Measurements from ENCODE around the gene STUM.

STUM gene

DNA sequence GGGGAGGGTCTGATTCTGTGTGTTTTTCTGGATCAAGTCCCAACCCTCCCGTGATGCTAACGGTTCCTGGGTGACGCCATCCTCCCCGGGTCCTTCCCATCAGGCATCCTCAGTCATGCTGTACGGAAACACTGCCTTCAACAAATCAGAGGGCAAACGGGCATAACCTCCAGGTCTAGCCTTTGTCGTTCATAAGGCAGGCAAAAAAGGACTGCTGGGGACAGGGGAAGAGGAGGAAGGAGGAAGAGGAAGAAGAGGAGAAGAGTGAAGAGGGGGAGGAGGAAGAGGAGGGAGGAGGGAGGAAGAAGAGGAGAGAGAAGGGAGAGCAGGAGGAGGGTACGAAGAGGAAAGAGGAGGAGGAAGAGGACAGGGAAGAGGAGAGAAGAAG lies 106.1 kb downstream of the STUM start:
- no peak for TF ChIP-seq Cebpa-rat (IDR thresholded peaks at IDR 0.05)
- H3K4me2 ChIP-seq, result peak overlapping the region in 3 of 11 experiments; percentile 80 to 87 (median 85); a peak in 11 of 22 replicates
- H3K27me3 ChIP-seq, result no peaks in the 10 kb centered on the region
- peaks cover 5 to 39% (median 23%) of the 10 kb centered on the region in 11 experiments; a peak in 17 of 22 replicates for H4K20me1 ChIP-seq
- no peaks in the 10 kb centered on the region for H3K9me3 ChIP-seq (replicated peaks in 1 of 11)
- peak overlapping the region in 9 of 11 experiments; percentile 16 to 62 (median 46); a peak in 14 of 22 replicates for H3K9ac ChIP-seq
- peak overlapping the region in 3 of 10 experiments; percentile 12 to 36 (median 13); a peak in 3 of 20 replicates for H3K4me3 ChIP-seq
- peak overlapping the region; percentile 28 to 77 (median 58); a peak in 21 of 22 replicates for H3K27ac ChIP-seq
- H3K4me1 ChIP-seq, result peaks cover 0 to 74% (median 7%) of the 10 kb centered on the region in 10 experiments; a peak in 14 of 20 replicates
- H3K36me3 ChIP-seq, result no peaks in the 10 kb centered on the region

DNA sequence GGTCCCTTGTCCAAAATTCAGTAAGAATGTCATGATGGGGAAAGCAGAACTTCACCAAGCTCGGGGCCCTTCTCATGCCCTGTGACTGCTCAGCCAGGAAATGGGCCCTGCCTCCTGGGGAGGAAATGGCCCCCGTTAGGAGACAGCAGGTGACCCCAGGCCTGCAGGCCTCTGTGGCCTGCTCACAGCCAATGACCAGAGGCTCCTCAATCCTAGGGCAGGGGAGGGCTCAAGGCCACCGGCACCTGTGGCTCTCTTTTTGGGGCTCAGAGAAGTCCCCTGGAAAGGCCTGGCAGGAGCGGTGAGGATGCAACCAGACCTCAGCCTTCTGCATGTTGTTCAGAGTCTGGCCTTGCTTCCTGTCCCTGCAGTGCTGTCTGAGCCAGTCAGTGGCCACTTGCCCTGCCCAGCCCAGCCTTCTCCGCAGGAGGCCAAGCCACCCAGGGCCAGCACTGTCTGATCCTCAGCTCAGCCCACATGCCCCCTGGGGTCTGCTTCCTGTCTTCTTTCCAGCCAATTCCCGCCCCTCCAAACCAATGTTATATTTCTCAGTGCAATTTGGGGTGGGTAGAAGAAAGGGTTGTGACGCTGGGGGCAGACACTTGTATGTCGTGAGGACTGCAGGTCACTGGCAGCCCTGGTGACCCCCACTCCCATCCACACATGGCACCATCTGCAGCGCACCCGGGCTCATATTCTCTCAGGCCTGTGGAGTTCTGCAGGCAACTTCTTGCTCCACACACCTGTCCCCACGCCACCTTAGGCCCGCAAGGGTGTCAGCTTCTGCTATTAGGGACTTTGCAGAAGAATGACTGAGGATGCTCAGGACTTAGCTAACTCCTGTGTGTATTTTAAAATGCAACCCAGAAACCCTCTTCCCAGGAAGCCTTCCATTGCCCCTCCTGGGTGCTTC lies 106.9 kb downstream of the STUM start:
- Histone ChIP-seq H3K4me2 (peak overlapping the region in 3 of 11 experiments; percentile 80 to 87 (median 85); a peak in 11 of 22 replicates), H4K20me1 (peaks cover 1 to 42% (median 23%) of the 10 kb centered on the region in 11 experiments; a peak in 17 of 22 replicates), H3K9ac (peak overlapping the region in 6 of 11 experiments; percentile 7 to 62 (median 47); a peak in 10 of 22 replicates), H3K4me3 (peak overlapping the region in 1 of 10 experiments; percentile 13; a peak in 1 of 20 replicates), H3K36me3 (no peaks in the 10 kb centered on the region), H3K4me1 (peaks cover 0 to 83% (median 3%) of the 10 kb centered on the region in 10 experiments; a peak in 14 of 20 replicates), H3K27me3 (no peaks in the 10 kb centered on the region), H3K9me3 (replicated peaks in 1 of 11) (no peaks in the 10 kb centered on the region), H3K27ac (peak overlapping the region; percentile 15 to 77 (median 58); a peak in 17 of 22 replicates)
- TF ChIP-seq Cebpa-rat (IDR thresholded peaks at IDR 0.05), result no peak

DNA sequence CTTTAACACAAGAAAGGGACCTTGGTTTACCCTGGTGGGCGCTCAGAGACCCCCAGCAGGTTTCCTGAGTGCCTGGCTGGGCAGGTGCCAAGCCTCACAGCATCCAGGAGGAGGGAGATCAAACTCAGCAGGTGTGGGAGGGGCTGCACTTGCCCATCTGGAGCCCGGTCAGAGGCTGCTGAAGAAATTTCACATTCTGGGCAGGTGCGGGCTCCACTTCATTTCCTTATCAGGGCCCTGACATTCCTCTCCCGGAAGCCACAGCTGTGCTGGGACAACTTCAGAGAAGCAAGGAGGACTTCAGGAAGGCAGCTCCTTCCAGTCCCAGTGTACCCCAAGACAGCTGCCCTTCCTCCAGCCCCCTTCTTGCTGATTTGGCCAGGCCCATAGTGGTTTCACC lies 107.6 kb downstream of the STUM start:
- Histone ChIP-seq H3K4me2 (peak overlapping the region in 3 of 11 experiments; percentile 80 to 87 (median 85); a peak in 11 of 22 replicates), H3K36me3 (no peaks in the 10 kb centered on the region), H3K4me1 (peaks cover 0 to 90% (median 0%) of the 10 kb centered on the region in 10 experiments; a peak in 13 of 20 replicates), H3K9me3 (replicated peaks in 1 of 11) (no peaks in the 10 kb centered on the region), H3K4me3 (no peak overlapping the region), H3K27me3 (no peaks in the 10 kb centered on the region), H4K20me1 (peaks cover 0 to 43% (median 23%) of the 10 kb centered on the region in 11 experiments; a peak in 16 of 22 replicates), H3K9ac (peak overlapping the region in 4 of 11 experiments; percentile 1 to 62 (median 28); a peak in 5 of 22 replicates), H3K27ac (peak overlapping the region in 3 of 11 experiments; percentile 8 to 77 (median 71); a peak in 3 of 22 replicates)
- no peak for TF ChIP-seq Cebpa-rat (IDR thresholded peaks at IDR 0.05)

DNA sequence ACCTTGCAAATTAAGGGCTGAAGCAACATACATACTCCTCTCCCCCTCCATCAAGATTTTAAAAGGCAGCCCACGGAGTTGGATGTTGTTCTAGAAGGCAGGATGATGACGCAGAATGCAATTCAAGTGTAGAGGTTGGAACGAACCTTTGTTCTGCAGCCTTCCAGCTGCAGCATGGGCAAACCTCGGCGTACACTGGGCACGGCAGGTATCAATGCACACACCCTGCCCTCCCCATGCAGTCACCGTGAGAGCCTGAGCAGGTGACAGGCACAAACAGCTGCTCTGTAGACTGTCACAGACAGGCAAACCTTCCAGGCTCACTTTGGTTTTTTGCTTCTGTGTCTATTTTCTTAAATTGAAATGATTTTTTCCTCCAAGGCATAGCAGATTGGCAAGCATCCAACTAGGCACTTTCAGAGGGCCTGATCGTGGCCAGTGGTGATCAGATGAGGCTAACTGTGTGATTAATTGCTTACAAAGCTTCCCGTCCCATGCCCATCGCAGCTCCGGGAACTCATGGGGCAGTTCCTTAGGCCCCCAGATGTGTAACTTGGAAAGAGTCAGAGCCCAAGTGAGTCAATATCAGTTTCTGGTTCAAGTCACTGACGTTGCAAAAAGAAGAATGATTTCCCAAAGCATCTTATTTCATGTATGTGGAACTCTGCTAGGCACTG lies 108.2 kb downstream of the STUM start:
- H3K27me3 ChIP-seq, result no peaks in the 10 kb centered on the region
- peak overlapping the region in 4 of 11 experiments; percentile 1 to 62 (median 28); a peak in 5 of 22 replicates for H3K9ac ChIP-seq
- H3K4me2 ChIP-seq, result peak overlapping the region in 3 of 11 experiments; percentile 80 to 87 (median 85); a peak in 11 of 22 replicates
- no peaks in the 10 kb centered on the region for H3K9me3 ChIP-seq (replicated peaks in 1 of 11)
- H3K4me3 ChIP-seq, result no peak overlapping the region
- H4K20me1 ChIP-seq, result peaks cover 0 to 48% (median 23%) of the 10 kb centered on the region in 11 experiments; a peak in 16 of 22 replicates
- H3K36me3 ChIP-seq, result no peaks in the 10 kb centered on the region
- TF ChIP-seq Cebpa-rat (IDR thresholded peaks at IDR 0.05), result no peak
- peaks cover 0 to 95% (median 0%) of the 10 kb centered on the region in 10 experiments; a peak in 12 of 20 replicates for H3K4me1 ChIP-seq
- peak overlapping the region in 2 of 11 experiments; percentile 8 to 77; a peak in 2 of 22 replicates for H3K27ac ChIP-seq

DNA sequence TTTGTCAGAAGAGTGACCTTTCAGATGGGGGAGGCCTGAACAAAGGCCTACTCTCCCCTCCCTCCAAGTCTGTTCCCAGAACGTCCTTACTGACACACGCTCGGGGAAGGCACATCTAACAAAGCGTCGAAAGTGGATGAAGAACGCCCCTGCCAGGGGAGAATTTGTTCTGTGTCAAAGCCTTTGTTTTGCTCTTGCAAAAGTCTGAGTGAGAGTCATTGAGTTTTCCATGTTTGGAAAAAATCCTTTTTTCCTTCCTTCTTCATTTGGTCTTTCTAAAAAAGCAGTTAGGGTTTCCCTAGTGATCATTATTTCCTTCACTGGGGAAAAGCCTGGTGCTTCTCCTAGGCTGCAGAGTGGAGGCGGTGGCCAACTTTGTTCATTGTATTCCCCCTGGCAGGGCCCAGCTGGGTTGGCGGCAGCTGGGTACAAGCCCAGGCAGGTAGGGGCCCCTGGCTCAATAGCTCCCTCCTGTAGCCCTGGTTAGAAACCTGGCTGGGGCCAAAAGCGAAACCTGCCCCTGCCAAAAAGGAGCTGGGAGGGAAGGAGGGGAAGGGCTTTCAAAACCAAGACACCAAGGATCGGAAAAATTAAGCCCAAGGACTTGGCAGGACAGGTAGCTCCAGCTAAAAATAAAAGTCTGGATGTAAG lies 109.5 kb downstream of the STUM start:
- Histone ChIP-seq H3K36me3 (no peaks in the 10 kb centered on the region), H3K4me2 (peak overlapping the region in 5 of 11 experiments; percentile 13 to 93 (median 87); a peak in 12 of 22 replicates), H3K4me3 (no peak overlapping the region), H3K27ac (peak overlapping the region in 1 of 11 experiments; percentile 27; a peak in 2 of 22 replicates), H3K4me1 (peaks cover under 1 to 97% (median under 1%) of the 10 kb centered on the region in 10 experiments), H3K9ac (peak overlapping the region in 2 of 11 experiments; percentile 4 to 16; a peak in 1 of 22 replicates), H4K20me1 (peaks cover 0 to 57% (median 23%) of the 10 kb centered on the region in 11 experiments; a peak in 16 of 22 replicates), H3K9me3 (replicated peaks in 1 of 11) (no peaks in the 10 kb centered on the region), H3K27me3 (no peaks in the 10 kb centered on the region)
- no peak for TF ChIP-seq Cebpa-rat (IDR thresholded peaks at IDR 0.05)

DNA sequence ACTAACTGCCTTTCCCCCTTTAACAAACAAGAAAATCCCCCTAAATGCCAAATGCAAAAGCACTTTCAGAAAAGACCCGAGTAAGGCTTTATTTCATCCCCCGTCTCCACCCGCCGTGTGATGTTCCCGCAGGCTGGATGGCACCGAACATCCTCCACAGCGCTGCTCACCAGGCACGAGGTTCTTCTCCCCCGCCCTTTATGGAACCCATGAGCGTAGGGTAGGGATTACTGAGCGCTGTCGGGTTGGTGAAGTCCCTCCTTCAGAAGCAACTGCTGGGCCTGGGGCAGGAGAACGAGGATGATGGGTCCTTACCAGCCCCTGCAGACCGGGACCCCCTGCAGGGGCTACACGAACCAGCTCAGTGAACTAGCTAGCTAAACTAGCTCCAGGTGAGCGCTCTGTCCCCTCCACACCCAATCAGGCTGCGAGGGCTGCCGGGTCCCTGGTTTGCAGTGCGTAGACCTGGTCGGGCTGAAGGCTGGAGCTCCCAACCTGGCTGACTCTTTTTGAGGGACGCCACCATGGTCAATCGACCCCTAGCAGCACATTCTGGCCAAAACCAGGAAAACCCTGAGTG lies 110.1 kb downstream of the STUM start:
- peaks cover 0 to 63% (median 25%) of the 10 kb centered on the region in 11 experiments; a peak in 17 of 22 replicates for H4K20me1 ChIP-seq
- H3K9me3 ChIP-seq (replicated peaks in 1 of 11), result no peaks in the 10 kb centered on the region
- peak overlapping the region in 5 of 11 experiments; percentile 28 to 93 (median 88); a peak in 14 of 22 replicates for H3K4me2 ChIP-seq
- no peak overlapping the region for H3K4me3 ChIP-seq
- H3K4me1 ChIP-seq, result peaks cover 7 to 97% (median 7%) of the 10 kb centered on the region in 10 experiments
- TF ChIP-seq Cebpa-rat (IDR thresholded peaks at IDR 0.05), result no peak
- no peaks in the 10 kb centered on the region for H3K36me3 ChIP-seq
- peak overlapping the region in 1 of 11 experiments; percentile 16; a peak in 1 of 22 replicates for H3K9ac ChIP-seq
- H3K27me3 ChIP-seq, result no peaks in the 10 kb centered on the region
- H3K27ac ChIP-seq, result peak overlapping the region in 4 of 11 experiments; percentile 7 to 27 (median 26); a peak in 3 of 22 replicates

Data from BLaER1 treated with 17β-estradiol and CSF1 and Interleukin-3, amounts not matched to agents 10 nM and 100 nM (cell line).